Measurements from ENCODE around the gene PRPF8. TPM values are rescaled to one million over a fixed set of nuclear protein-coding genes. Genes with fewer than 3 reads are reported as not detected.

PRPF8 gene
- total RNA-seq, 4 donors from 2014 or later = 146 to 215 (median 183) TPM

GRCh38 chr17:1715803-1716075 lies 31.1 kb upstream of the PRPF8 start:
- no peak for TF ChIP-seq CTCF (IDR thresholded peaks at IDR 0.05)
- no peak for DNase-seq (ENCODE audit: low spot score)
- no peak for ATAC-seq (ENCODE audit: low FRiP score)

- DNase-seq (ENCODE audit: low spot score) = peak; percentile 72
- no peak for TF ChIP-seq CTCF (IDR thresholded peaks at IDR 0.05)
- ATAC-seq (ENCODE audit: low FRiP score) = peak; percentile 52
Measured at GRCh38 chr17:1714980-1715802, 30.5 kb upstream of the PRPF8 start.

DNA sequence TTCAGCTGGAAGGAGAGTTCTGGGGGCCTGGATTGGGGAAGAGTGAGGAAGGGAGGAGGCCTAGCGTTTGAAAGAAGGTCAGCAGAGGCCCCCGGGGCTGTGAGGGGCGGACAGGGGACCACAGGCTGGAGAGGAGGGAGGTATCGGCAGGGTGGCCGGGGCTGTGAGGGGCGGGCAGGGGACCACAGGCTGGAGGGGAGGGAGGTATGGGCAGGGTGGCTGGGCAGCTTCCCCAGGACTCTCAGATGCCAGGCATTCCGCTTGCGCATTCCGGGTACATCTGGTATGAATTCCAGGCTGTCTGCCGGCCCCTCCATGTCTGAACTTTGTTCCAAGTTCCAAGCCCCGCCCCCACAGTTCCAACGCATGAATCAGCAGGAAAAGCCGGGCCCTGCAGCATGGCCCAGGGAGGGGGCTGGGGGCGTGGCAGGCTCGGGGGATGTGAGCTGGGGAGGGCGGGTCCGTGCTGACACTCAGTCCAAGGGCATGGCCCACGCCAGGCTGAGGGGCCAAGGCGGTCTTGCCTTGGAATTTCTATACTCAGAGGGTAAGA lies 29.8 kb upstream of the PRPF8 start:
- ATAC-seq (ENCODE audit: low FRiP score) (peak; percentile 42), DNase-seq (ENCODE audit: low spot score) (peak; percentile 98)
- TF ChIP-seq CTCF (IDR thresholded peaks at IDR 0.05) = no peak

- ATAC-seq (ENCODE audit: low FRiP score) = no peak
- no peak for DNase-seq (ENCODE audit: low spot score)
- TF ChIP-seq CTCF (IDR thresholded peaks at IDR 0.05) = no peak
Measured at GRCh38 chr17:1713878-1714426, 29.3 kb upstream of the PRPF8 start.

GRCh38 chr17:1713160-1713877 lies 28.7 kb upstream of the PRPF8 start:
- TF ChIP-seq CTCF (IDR thresholded peaks at IDR 0.05) = no peak
- ATAC-seq (ENCODE audit: low FRiP score) (no peak), DNase-seq (ENCODE audit: low spot score) (no peak)

- no peak for TF ChIP-seq CTCF (IDR thresholded peaks at IDR 0.05)
- ATAC-seq (ENCODE audit: low FRiP score) (no peak), DNase-seq (ENCODE audit: low spot score) (no peak)
Measured at GRCh38 chr17:1712271-1712670, 27.6 kb upstream of the PRPF8 start.

Data from omental fat pad (tissue), 4 donors.